Mesodermal cell (in vitro differentiated cells): ENCODE data around the gene PTPRG.
A peak's percentile ranks its signal among the peaks of the same experiment; 100 is the strongest.

Experiments
- H3K27ac ChIP-seq: 2 replicates; pipeline ENCODE4 v1.7.0; 2013; ENCODE audit warnings: mild to moderate bottlenecking, low read depth, low read length, moderate library complexity; ENCODE audit not compliant: severe bottlenecking
- H3K36me3 ChIP-seq: 2 replicates; pipeline ENCODE4 v1.7.1; 2013; ENCODE audit warnings: mild to moderate bottlenecking, low read length, moderate library complexity; ENCODE audit not compliant: control insufficient read depth, insufficient read depth
- H3K4me1 ChIP-seq: one replicate; pipeline ENCODE4 v1.7.1; 2013; ENCODE audit warnings: mild to moderate bottlenecking, low read length; ENCODE audit not compliant: insufficient read depth, control insufficient read depth, poor library complexity, severe bottlenecking
- H3K4me3 ChIP-seq: 2 replicates; pipeline ENCODE4 v1.7.0; 2013; ENCODE audit warnings: low read length, control low read depth, mild to moderate bottlenecking; ENCODE audit not compliant: insufficient read depth, poor library complexity, severe bottlenecking; ENCODE audit errors: extremely low read depth
- H3K9me3 ChIP-seq: 2 replicates; pipeline ENCODE4 v1.7.1; 2013; ENCODE audit warnings: mild to moderate bottlenecking, low read length, moderate library complexity; ENCODE audit not compliant: control insufficient read depth
- WGBS, 2 experiments: methylation state at CpG; one replicate each; pipeline ENCODE4 v1.1.5; 2013; ENCODE audit warnings: missing lambda C conversion rate in 2 of 2; ENCODE audit not compliant: insufficient coverage in 2 of 2; 5-methylcytosine and 5-hydroxymethylcytosine counted together

Gene PTPRG

GRCh38 chr3:61903931-61904657 is 342.7 kb downstream of the PTPRG start:
- H3K9me3 ChIP-seq: no peaks in the 10 kb centered on the region
- no peak overlapping the region for H3K4me3 ChIP-seq
- no peaks in the 10 kb centered on the region for H3K36me3 ChIP-seq
- H3K4me1 ChIP-seq: peaks cover 3% of the 10 kb centered on the region
- peak overlapping the region; percentile 60 for H3K27ac ChIP-seq
- WGBS, 2 experiments: 80 to 100% methylated on average over 1 of the region's 4 CpGs

DNA sequence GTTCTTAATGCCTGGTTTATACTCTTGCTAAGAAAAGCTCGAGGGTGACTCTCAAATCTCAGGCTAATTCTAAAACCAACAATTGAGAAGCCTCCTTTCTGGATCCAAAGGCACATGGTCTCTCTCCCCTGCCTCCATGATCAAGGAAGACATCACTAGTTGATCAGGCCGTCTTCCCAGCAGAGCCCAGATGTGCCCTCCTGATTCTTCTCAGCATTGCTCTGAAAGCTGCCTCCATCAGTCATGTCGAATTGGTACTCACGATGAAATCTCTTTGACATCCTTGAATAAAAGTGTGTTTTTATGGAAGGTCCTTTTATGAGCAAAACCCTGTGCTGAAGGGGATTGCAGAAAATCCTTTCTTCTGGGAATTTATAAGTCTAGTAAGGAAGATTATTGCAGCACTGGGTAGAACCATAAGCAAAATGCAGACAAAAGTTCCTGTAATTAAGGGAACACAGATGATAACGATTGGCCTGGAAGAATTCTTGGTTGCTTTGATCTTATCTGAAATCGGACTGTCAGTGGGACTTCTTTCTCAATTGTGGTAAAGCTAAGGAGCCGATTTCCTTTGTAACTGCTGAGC is 345.9 kb downstream of the PTPRG start:
- Histone ChIP-seq H3K4me3 (no peak overlapping the region), H3K27ac (no peak overlapping the region), H3K9me3 (no peaks in the 10 kb centered on the region), H3K4me1 (peaks cover 3% of the 10 kb centered on the region), H3K36me3 (no peaks in the 10 kb centered on the region)
- 92 to 93% methylated on average over 7 of the region's 7 CpGs for WGBS, 2 experiments

- WGBS, 2 experiments: 80 to 100% methylated on average over 1 of the region's 1 CpG
These were observed 347.0 kb downstream of the PTPRG start for GRCh38 chr3:61908382-61908781.

DNA sequence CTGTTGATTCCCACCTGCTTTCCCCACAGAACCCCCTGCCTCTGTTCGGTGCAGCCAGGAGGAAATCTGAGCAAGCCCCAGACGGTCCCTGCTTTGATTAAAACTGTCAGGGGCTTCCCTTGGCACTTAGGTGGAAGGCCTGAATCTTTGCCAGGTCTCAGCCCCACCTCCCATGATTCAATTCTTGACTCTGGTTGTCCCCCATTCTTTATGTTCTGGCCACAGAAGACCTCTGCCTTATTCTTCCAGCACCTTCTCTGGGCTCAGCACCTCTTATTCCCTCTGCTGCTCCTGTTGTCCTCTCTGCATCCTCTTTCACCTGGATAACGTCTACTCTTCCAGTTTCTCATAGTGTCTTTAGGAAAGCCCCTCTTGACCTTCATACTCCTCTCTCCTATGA is 349.4 kb downstream of the PTPRG start:
- WGBS, 2 experiments: 86 to 96% methylated on average over 1 to 3 of the region's 3 CpGs

More at GRCh38 chr3:61908382-61908781, 347.0 kb downstream of the PTPRG start:
- Histone ChIP-seq H3K36me3 (no peaks in the 10 kb centered on the region), H3K27ac (no peak overlapping the region), H3K4me3 (no peak overlapping the region), H3K9me3 (no peaks in the 10 kb centered on the region), H3K4me1 (peaks cover 3% of the 10 kb centered on the region)

DNA sequence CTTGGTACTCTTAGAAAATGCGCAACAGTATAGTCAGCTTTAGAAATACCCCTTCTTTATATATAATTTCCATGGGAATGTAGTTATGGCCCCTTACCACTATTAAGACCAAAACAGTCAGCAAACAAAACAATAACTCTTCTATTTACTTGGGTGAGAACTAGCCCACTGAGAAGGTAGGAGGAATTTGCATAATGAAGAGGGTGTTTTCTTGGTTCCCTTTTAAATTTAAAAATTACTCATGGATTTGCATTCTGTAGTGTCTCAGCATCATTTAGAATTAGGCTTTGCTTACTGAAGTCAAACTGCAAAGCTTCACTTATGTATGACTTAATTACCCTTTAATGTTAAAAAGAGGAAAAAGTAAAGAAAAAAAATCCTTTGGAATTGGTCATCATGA is 350.8 kb downstream of the PTPRG start:
- H3K4me1 ChIP-seq: no peaks in the 10 kb centered on the region
- H3K9me3 ChIP-seq: no peaks in the 10 kb centered on the region
- WGBS, 2 experiments: no CpG with 5 or more reads among the region's 1 CpG
- no peaks in the 10 kb centered on the region for H3K36me3 ChIP-seq
- H3K27ac ChIP-seq: no peak overlapping the region
- no peak overlapping the region for H3K4me3 ChIP-seq

More for the DNA sequence above, 349.4 kb downstream of the PTPRG start:
- H3K27ac ChIP-seq: no peak overlapping the region
- no peak overlapping the region for H3K4me3 ChIP-seq
- no peaks in the 10 kb centered on the region for H3K9me3 ChIP-seq
- H3K36me3 ChIP-seq: no peaks in the 10 kb centered on the region
- no peaks in the 10 kb centered on the region for H3K4me1 ChIP-seq

- H3K27ac ChIP-seq: peak overlapping the region; percentile 23
- H3K4me3 ChIP-seq: no peak overlapping the region
- 100% methylated on average over 1 of the region's 3 CpGs; no CpG with 5 or more reads in 1 of the 2 experiments for WGBS, 2 experiments
- no peaks in the 10 kb centered on the region for H3K36me3 ChIP-seq
- no peaks in the 10 kb centered on the region for H3K4me1 ChIP-seq
- H3K9me3 ChIP-seq: no peaks in the 10 kb centered on the region
These were observed 352.3 kb downstream of the PTPRG start for GRCh38 chr3:61913701-61914100.

GRCh38 chr3:61914276-61914675 is 352.9 kb downstream of the PTPRG start:
- no peaks in the 10 kb centered on the region for H3K36me3 ChIP-seq
- H3K9me3 ChIP-seq: no peaks in the 10 kb centered on the region
- H3K4me3 ChIP-seq: no peak overlapping the region
- H3K27ac ChIP-seq: peak overlapping the region; percentile 23
- WGBS, 2 experiments: 81 to 95% methylated on average over 2 to 4 of the region's 6 CpGs
- H3K4me1 ChIP-seq: peaks cover 5% of the 10 kb centered on the region

- Histone ChIP-seq H3K4me3 (no peak overlapping the region), H3K9me3 (no peaks in the 10 kb centered on the region), H3K27ac (no peak overlapping the region), H3K4me1 (peaks cover 5% of the 10 kb centered on the region), H3K36me3 (no peaks in the 10 kb centered on the region)
- WGBS, 2 experiments: 100% methylated on average over 1 of the region's 3 CpGs; no CpG with 5 or more reads in 1 of the 2 experiments
These were observed 353.9 kb downstream of the PTPRG start for GRCh38 chr3:61915296-61915695.

GRCh38 chr3:61919371-61919770 is 358.0 kb downstream of the PTPRG start:
- Histone ChIP-seq H3K27ac (no peak overlapping the region), H3K4me3 (no peak overlapping the region), H3K9me3 (no peaks in the 10 kb centered on the region), H3K36me3 (no peaks in the 10 kb centered on the region), H3K4me1 (peaks cover 10% of the 10 kb centered on the region)
- WGBS, 2 experiments: 83 to 87% methylated on average over 3 of the region's 4 CpGs

GRCh38 chr3:61922118-61922517 is 360.7 kb downstream of the PTPRG start:
- Histone ChIP-seq H3K4me3 (no peak overlapping the region), H3K27ac (no peak overlapping the region), H3K4me1 (peaks cover 16% of the 10 kb centered on the region), H3K36me3 (no peaks in the 10 kb centered on the region), H3K9me3 (no peaks in the 10 kb centered on the region)
- WGBS, 2 experiments: 79 to 100% methylated on average over 2 to 5 of the region's 5 CpGs
